OCI-LY1 (cell line): ENCODE results near the gene ADCY9.

Experiments
- CTCF ChIP-seq: fragments of 200-600 bp; sonication (generic), shearing (Covaris generic); IDR thresholded peaks from 2 replicates; pipeline ENCODE4 v1.5.1; 2017; ENCODE audit warnings: mild to moderate bottlenecking, antibody characterized with exemption, low read length, moderate library complexity, mixed read lengths
- EZH2 ChIP-seq: fragments of 200-600 bp; sonication (generic), shearing (Covaris generic); IDR thresholded peaks from 2 replicates; pipeline ENCODE4 v1.8.0; 2017; ENCODE audit warnings: borderline replicate concordance, mixed run types, mild to moderate bottlenecking, antibody characterized with exemption, low read length, moderate library complexity, mixed read lengths

GRCh38 chr16:4057439-4057877, 58.8 kb downstream of the ADCY9 start:
- TF ChIP-seq EZH2, result no peak
- TF ChIP-seq CTCF, result no peak
